Tibial nerve (tissue), 4 donors: ENCODE data around the gene PCCB. TPM values are rescaled to one million over a fixed set of nuclear protein-coding genes. Genes with fewer than 3 reads are reported as not detected.

Source experiments
- DNase-seq, 2 donors: peaks; one replicate each; pipeline ENCODE4 v3.0.0-alpha.2; 2019; ENCODE audit warnings: low spot score in 2 of 2
- H3K27ac ChIP-seq, 4 donors: fragments of 200-600 bp; sonication (generic) in 3 of 4; one replicate each; pipeline ENCODE4 v1.5.1; 2017 to 2019; ENCODE audit warnings: mild to moderate bottlenecking in 1 of 4
- H3K27me3 ChIP-seq, 2 donors: fragments of 200-600 bp; sonication (generic) in 1 of 2; one replicate each; pipeline versions ENCODE4 v1.5.1 to v1.6.0; 2017 to 2019
- H3K36me3 ChIP-seq, 3 donors: fragments of 200-600 bp; sonication (generic); one replicate each; pipeline ENCODE4 v1.5.1; 2018 to 2019
- H3K4me1 ChIP-seq, 4 donors: fragments of 200-600 bp; sonication (generic) in 3 of 4; one replicate each; pipeline ENCODE4 v1.5.1; 2017 to 2019
- H3K4me3 ChIP-seq, 4 donors: fragments of 200-600 bp; sonication (generic) in 3 of 4; one replicate each; pipeline ENCODE4 v1.5.1; 2017 to 2019; ENCODE audit warnings: mild to moderate bottlenecking in 1 of 4, moderate library complexity in 1 of 4
- H3K9me3 ChIP-seq, 4 donors: fragments of 200-600 bp; sonication (generic) in 3 of 4; one replicate each; pipeline ENCODE4 v1.5.1; 2017 to 2019
- CTCF ChIP-seq, 5 experiments: fragments of 200-600 bp in 3 of 5; fragments of 450-650 bp in 2 of 5; sonication (generic) in 3 of 5; IDR thresholded peaks; one replicate each; pipeline ENCODE4 v1.5.1; 2016 to 2019; ENCODE audit warnings: antibody characterized with exemption in 5 of 5, mild to moderate bottlenecking in 3 of 5, moderate library complexity in 2 of 5
- EP300 ChIP-seq, 2 donors: sonication (generic); formaldehyde crosslinking; IDR thresholded peaks; one replicate each; pipeline ENCODE4 v1.6.1; 2017; ENCODE audit warnings: antibody characterized with exemption in 2 of 2, mild to moderate bottlenecking in 1 of 2
- POLR2A ChIP-seq, 2 donors: fragments of 450-650 bp; IDR thresholded peaks; one replicate each; pipeline ENCODE4 v1.6.1; 2017; ENCODE audit warnings: antibody characterized with exemption in 2 of 2, mild to moderate bottlenecking in 2 of 2, moderate library complexity in 2 of 2
- WGBS, 2 donors: methylation state at CpG; one replicate each; pipeline ENCODE4 v1.1.5; 2018; 5-methylcytosine and 5-hydroxymethylcytosine counted together
- total RNA-seq, 4 donors: library from RNA; depleted of rRNA; stranded (reverse); fragments of >200 nt; gene quantifications; one replicate each; pipeline ENCODE4 v1.1.0, GENCODE V29; 2016

The PCCB gene
- total RNA-seq, 4 donors from 2014 or later: 19.8 to 47.4 (median 27.8) TPM

DNA sequence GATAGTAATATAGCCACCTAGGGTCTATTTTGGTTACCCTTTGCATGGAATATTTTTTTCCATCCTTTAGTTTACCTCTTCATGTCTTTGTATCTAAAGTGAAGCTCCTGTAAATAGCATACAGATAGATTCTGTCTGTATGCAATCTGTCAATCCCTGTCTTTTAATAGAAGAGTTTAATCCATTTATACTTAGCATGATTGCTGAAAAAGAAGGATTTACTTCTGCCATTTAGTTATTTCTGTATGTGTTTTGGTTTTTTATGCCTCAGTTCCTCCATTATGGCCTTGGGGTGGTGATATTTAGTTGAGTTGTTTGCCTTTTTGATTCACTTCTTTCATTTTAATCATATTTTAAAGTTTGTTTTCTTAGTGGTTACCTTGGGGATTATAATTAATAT lies 29.0 kb downstream of the PCCB start:
- H3K36me3 ChIP-seq: peaks cover 0 to 78% (median 0%) of the 10 kb centered on the region in 3 donors
- H3K27ac ChIP-seq: no peak overlapping the region
- peaks cover 0 to 27% (median 12%) of the 10 kb centered on the region in 4 donors for H3K9me3 ChIP-seq
- no peak for DNase-seq
- no peak overlapping the region for H3K4me3 ChIP-seq
- TF ChIP-seq EP300 (IDR thresholded peaks at IDR 0.05) (no peak), CTCF (IDR thresholded peaks at IDR 0.05) (no peak), POLR2A (IDR thresholded peaks at IDR 0.05) (no peak)
- H3K27me3 ChIP-seq: no peaks in the 10 kb centered on the region
- H3K4me1 ChIP-seq: peaks cover 0 to 5% (median 0%) of the 10 kb centered on the region in 4 donors

DNA sequence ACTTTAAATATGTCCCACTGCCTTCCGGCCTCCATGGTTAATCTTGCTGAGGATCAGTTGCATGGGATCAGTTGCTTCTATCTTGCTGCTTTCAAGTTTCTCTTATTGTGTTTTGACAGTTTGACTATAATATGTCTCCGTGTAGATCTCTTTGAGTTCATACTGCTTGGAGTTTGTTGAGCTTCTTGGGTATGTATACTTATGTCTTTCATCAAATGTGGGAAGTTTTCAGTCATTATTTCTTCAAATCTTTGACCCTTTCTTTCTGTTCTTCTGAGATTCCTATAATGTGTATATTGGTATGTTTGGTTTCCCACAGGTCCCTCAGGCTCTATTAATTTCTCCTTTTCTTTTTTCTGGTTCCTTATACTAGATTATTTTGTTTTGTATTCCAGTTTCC lies 30.8 kb downstream of the PCCB start:
- Histone ChIP-seq H3K4me1 (peaks cover 0 to 5% (median 0%) of the 10 kb centered on the region in 4 donors), H3K27me3 (no peaks in the 10 kb centered on the region), H3K36me3 (peaks cover 0 to 87% (median 0%) of the 10 kb centered on the region in 3 donors), H3K9me3 (peaks cover 0 to 27% (median 12%) of the 10 kb centered on the region in 4 donors), H3K27ac (no peak overlapping the region), H3K4me3 (no peak overlapping the region)
- WGBS, 2 donors: 95 to 96% methylated on average over 2 of the region's 2 CpGs
- DNase-seq: no peak
- TF ChIP-seq POLR2A (IDR thresholded peaks at IDR 0.05): no peak
- no peak for TF ChIP-seq EP300 (IDR thresholded peaks at IDR 0.05)
- no peak for TF ChIP-seq CTCF (IDR thresholded peaks at IDR 0.05)

- Histone ChIP-seq H3K27ac (no peak overlapping the region), H3K4me3 (no peak overlapping the region), H3K36me3 (peaks cover 0 to 84% (median 0%) of the 10 kb centered on the region in 3 donors), H3K9me3 (peaks cover 0 to 27% (median 12%) of the 10 kb centered on the region in 4 donors), H3K27me3 (no peaks in the 10 kb centered on the region), H3K4me1 (peaks cover 0 to 5% (median 0%) of the 10 kb centered on the region in 4 donors)
- 67 to 79% methylated on average over 1 of the region's 1 CpG for WGBS, 2 donors
- TF ChIP-seq POLR2A (IDR thresholded peaks at IDR 0.05) (no peak), CTCF (IDR thresholded peaks at IDR 0.05) (no peak), EP300 (IDR thresholded peaks at IDR 0.05) (no peak)
- DNase-seq: no peak
Observed at GRCh38 chr3:136281966-136282520, 31.9 kb downstream of the PCCB start.

GRCh38 chr3:136283627-136284026 lies 33.5 kb downstream of the PCCB start:
- TF ChIP-seq EP300 (IDR thresholded peaks at IDR 0.05) (no peak), CTCF (IDR thresholded peaks at IDR 0.05) (no peak), POLR2A (IDR thresholded peaks at IDR 0.05) (no peak)
- Histone ChIP-seq H3K4me1 (peaks cover 0 to 5% (median 0%) of the 10 kb centered on the region in 4 donors), H3K4me3 (no peak overlapping the region), H3K9me3 (peaks cover 0 to 27% (median 12%) of the 10 kb centered on the region in 4 donors), H3K27ac (no peak overlapping the region), H3K36me3 (peaks cover 0 to 80% (median 0%) of the 10 kb centered on the region in 3 donors), H3K27me3 (no peaks in the 10 kb centered on the region)
- 90% methylated on average over 6 of the region's 6 CpGs for WGBS, 2 donors
- no peak for DNase-seq

DNA sequence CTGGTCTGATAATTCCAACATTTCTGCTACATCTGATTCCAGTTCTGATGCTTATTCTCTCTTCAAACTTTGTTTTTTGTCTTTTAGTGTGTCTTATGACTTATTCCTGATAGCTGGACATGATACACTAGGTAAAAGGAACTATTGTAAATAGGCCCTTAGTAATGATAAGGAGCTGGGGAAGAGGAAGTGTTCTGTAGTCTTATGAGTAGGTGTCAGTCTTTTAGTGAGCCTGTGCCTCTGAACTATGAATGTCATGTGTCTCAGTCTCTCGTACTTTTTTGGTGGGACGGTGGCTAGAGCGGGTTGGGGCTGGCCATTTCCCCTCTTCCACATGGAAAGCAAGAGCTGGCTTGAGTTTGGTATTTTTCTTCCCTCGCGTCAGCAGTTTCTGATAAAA lies 41.2 kb downstream of the PCCB start:
- peaks cover 0 to 72% (median 4%) of the 10 kb centered on the region in 3 donors for H3K36me3 ChIP-seq

More for the DNA sequence above, 41.2 kb downstream of the PCCB start:
- H3K27me3 ChIP-seq: no peaks in the 10 kb centered on the region
- DNase-seq: no peak
- 96 to 98% methylated on average over 5 of the region's 5 CpGs for WGBS, 2 donors
- no peak overlapping the region for H3K4me3 ChIP-seq
- H3K9me3 ChIP-seq: no peaks in the 10 kb centered on the region
- no peak overlapping the region for H3K27ac ChIP-seq
- H3K4me1 ChIP-seq: no peaks in the 10 kb centered on the region
- TF ChIP-seq CTCF (IDR thresholded peaks at IDR 0.05) (no peak), EP300 (IDR thresholded peaks at IDR 0.05) (no peak), POLR2A (IDR thresholded peaks at IDR 0.05) (no peak)
